Measurements from ENCODE around the gene SLC66A1.

DNA sequence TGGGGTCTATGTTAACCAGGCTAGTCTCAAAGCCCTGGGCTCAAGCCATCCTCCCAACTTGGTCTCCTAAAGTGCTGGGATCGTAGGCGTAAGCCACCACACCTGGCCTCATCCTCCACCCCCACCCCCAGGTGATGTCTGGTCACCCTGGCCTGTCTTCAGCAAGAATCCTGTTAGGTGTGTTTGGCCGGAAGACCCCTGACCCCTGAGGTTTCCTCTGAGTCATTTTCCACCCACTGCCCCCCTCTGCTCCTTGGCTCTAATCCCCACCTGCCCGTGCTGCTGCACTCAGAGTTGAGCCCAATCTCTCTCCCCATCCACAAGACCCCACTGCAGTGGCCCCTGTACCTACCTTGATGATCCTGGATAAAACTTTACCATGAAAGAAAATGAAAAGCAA lies 25.2 kb downstream of the SLC66A1 start:
- TF ChIP-seq, protein P1, sequence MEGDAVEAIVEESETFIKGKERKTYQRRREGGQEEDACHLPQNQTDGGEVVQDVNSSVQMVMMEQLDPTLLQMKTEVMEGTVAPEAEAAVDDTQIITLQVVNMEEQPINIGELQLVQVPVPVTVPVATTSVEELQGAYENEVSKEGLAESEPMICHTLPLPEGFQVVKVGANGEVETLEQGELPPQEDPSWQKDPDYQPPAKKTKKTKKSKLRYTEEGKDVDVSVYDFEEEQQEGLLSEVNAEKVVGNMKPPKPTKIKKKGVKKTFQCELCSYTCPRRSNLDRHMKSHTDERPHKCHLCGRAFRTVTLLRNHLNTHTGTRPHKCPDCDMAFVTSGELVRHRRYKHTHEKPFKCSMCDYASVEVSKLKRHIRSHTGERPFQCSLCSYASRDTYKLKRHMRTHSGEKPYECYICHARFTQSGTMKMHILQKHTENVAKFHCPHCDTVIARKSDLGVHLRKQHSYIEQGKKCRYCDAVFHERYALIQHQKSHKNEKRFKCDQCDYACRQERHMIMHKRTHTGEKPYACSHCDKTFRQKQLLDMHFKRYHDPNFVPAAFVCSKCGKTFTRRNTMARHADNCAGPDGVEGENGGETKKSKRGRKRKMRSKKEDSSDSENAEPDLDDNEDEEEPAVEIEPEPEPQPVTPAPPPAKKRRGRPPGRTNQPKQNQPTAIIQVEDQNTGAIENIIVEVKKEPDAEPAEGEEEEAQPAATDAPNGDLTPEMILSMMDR (IDR thresholded peaks at IDR 0.05): no peak
- TF ChIP-seq POLR2A (IDR thresholded peaks at IDR 0.05): no peak
